OCI-LY1 (cell line): Measurements from ENCODE around the gene RCN2.
"Not testable (repeated sequence)": the region's sequence is repeated elsewhere in the genome, so short reads cannot be mapped to it uniquely, and the experiment has no call there.

Source experiments
- H2AFZ ChIP-seq: fragments of 200-600 bp; sonication (generic), shearing (Covaris generic); 2 replicates; pipeline ENCODE4 v1.6.0; 2014; ENCODE audit warnings: antibody characterized with exemption, mild to moderate bottlenecking, low read length
- H3F3A ChIP-seq: fragments of 200-600 bp; sonication (generic), shearing (Covaris generic); 2 replicates; pipeline ENCODE4 v1.6.0; 2014; ENCODE audit warnings: mild to moderate bottlenecking, antibody characterized with exemption, low read length, moderate library complexity; ENCODE audit not compliant: insufficient read depth
- H3K27ac ChIP-seq: fragments of 200-600 bp; sonication (generic); 2 replicates; pipeline ENCODE4 v1.5.1; 2014; ENCODE audit warnings: low read length, mixed run types, mild to moderate bottlenecking, low read depth; ENCODE audit not compliant: poor library complexity, severe bottlenecking
- H3K27me3 ChIP-seq: fragments of 200-600 bp; sonication (generic); 2 replicates; pipeline ENCODE4 v1.6.0; 2014; ENCODE audit warnings: antibody characterized with exemption, mild to moderate bottlenecking, low read length, moderate library complexity; ENCODE audit not compliant: insufficient read depth
- H3K36me3 ChIP-seq: fragments of 200-600 bp; sonication (generic); 2 replicates; pipeline ENCODE4 v1.6.1; 2014; ENCODE audit warnings: mild to moderate bottlenecking, antibody characterized with exemption, low read length, moderate library complexity, mixed read lengths; ENCODE audit not compliant: insufficient read depth
- H3K4me1 ChIP-seq: fragments of 200-600 bp; sonication (generic); 2 replicates; pipeline ENCODE4 v1.5.1; 2014; ENCODE audit warnings: mild to moderate bottlenecking, low read length, moderate library complexity; ENCODE audit not compliant: insufficient read depth, severe bottlenecking
- H3K4me2 ChIP-seq: fragments of 200-600 bp; sonication (generic), shearing (Covaris generic); 2 replicates; pipeline ENCODE4 v1.6.1; 2014; ENCODE audit warnings: low read length
- H3K4me3 ChIP-seq: fragments of 200-600 bp; sonication (generic); 2 replicates; pipeline ENCODE4 v1.5.1; 2014; ENCODE audit warnings: low read length, low read depth, mild to moderate bottlenecking, mixed read lengths; ENCODE audit not compliant: poor library complexity, severe bottlenecking
- H3K79me2 ChIP-seq: fragments of 200-600 bp; shearing (Covaris generic); 2 replicates; pipeline ENCODE4 v1.6.1; 2016; ENCODE audit warnings: mixed run types, low read length, mixed read lengths; ENCODE audit not compliant: insufficient read depth
- H3K9ac ChIP-seq: fragments of 200-600 bp; sonication (generic), shearing (Covaris generic); 2 replicates; pipeline ENCODE4 v1.6.1; 2014; ENCODE audit warnings: mild to moderate bottlenecking, low read length, mixed read lengths
- H3K9me2 ChIP-seq: fragments of 200-600 bp; sonication (generic), shearing (Covaris generic); 2 replicates; pipeline ENCODE4 v1.6.1; 2014; ENCODE audit warnings: low read depth, mild to moderate bottlenecking, low read length, mixed read lengths
- H3K9me3 ChIP-seq: fragments of 200-600 bp; shearing (Covaris generic); 2 replicates; pipeline ENCODE4 v1.6.1; 2014; ENCODE audit warnings: low read length, mixed read lengths
- H4K20me1 ChIP-seq: fragments of 200-600 bp; sonication (generic), shearing (Covaris generic); 2 replicates; pipeline ENCODE4 v1.6.0; 2016; ENCODE audit warnings: mild to moderate bottlenecking, low read length; ENCODE audit not compliant: insufficient read depth
- EZH2 ChIP-seq: fragments of 200-600 bp; sonication (generic), shearing (Covaris generic); IDR thresholded peaks from 2 replicates; pipeline ENCODE4 v1.8.0; 2017; ENCODE audit warnings: borderline replicate concordance, mixed run types, mild to moderate bottlenecking, antibody characterized with exemption, low read length, moderate library complexity, mixed read lengths
- TF ChIP-seq, protein P1 (sequence below): fragments of 200-600 bp; sonication (generic), shearing (Covaris generic); IDR thresholded peaks from 2 replicates; pipeline ENCODE4 v1.5.1; 2017; ENCODE audit warnings: mild to moderate bottlenecking, antibody characterized with exemption, low read length, moderate library complexity, mixed read lengths

Gene RCN2

DNA sequence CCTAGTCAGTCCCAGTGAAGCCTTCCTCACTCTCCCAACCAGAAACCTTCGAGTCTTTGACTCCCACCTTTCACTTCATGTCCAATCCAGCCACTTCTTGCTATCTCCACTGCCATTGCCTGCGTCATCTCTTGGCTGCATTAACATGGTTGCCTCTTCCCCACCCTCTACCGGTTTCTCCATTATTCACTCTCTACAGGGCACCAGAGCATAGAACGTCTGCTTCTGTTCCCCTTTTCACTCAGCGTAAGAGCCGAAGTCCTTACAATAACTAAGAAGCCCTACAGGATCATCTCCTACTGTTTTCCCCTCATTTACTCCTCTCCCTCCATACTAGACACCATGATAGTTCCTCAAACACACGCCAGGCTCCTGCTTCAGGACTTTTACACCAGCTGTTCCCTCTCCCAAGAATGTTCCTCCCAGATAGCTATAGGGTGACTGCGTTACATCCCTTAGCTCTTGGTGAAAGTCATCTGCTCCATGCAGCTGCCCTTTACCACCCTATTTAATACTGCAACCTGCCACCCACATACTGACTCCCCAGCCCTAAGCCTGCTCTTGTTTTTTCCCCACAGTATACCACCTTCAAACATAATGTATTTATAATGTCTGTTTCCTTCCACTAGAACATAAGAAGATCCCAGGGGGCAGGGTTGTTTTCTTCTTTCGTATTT lies 30.9 kb downstream of the RCN2 start:
- TF ChIP-seq EZH2: no peak
- TF ChIP-seq, protein P1, sequence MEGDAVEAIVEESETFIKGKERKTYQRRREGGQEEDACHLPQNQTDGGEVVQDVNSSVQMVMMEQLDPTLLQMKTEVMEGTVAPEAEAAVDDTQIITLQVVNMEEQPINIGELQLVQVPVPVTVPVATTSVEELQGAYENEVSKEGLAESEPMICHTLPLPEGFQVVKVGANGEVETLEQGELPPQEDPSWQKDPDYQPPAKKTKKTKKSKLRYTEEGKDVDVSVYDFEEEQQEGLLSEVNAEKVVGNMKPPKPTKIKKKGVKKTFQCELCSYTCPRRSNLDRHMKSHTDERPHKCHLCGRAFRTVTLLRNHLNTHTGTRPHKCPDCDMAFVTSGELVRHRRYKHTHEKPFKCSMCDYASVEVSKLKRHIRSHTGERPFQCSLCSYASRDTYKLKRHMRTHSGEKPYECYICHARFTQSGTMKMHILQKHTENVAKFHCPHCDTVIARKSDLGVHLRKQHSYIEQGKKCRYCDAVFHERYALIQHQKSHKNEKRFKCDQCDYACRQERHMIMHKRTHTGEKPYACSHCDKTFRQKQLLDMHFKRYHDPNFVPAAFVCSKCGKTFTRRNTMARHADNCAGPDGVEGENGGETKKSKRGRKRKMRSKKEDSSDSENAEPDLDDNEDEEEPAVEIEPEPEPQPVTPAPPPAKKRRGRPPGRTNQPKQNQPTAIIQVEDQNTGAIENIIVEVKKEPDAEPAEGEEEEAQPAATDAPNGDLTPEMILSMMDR: no peak
- no peaks in the 10 kb centered on the region for H3K9me3 ChIP-seq
- no peak overlapping the region for H3K9ac ChIP-seq
- no peaks in the 10 kb centered on the region for H3K27me3 ChIP-seq
- no peak overlapping the region for H3K4me3 ChIP-seq
- no peak overlapping the region for H3K4me2 ChIP-seq
- H3K9me2 ChIP-seq: no peaks in the 10 kb centered on the region
- H3K79me2 ChIP-seq: no peaks in the 10 kb centered on the region
- H2AFZ ChIP-seq: no peak overlapping the region
- H3K36me3 ChIP-seq: no peaks in the 10 kb centered on the region
- H3K27ac ChIP-seq: no peak overlapping the region
- no peaks in the 10 kb centered on the region for H3F3A ChIP-seq
- no peaks in the 10 kb centered on the region for H4K20me1 ChIP-seq
- no peaks in the 10 kb centered on the region for H3K4me1 ChIP-seq

- Histone ChIP-seq H3K36me3 (no peaks in the 10 kb centered on the region), H3K79me2 (no peaks in the 10 kb centered on the region), H4K20me1 (no peaks in the 10 kb centered on the region), H3K4me3 (no peak overlapping the region), H3K27me3 (no peaks in the 10 kb centered on the region), H3K9me2 (no peaks in the 10 kb centered on the region), H3K4me1 (no peaks in the 10 kb centered on the region), H3F3A (no peaks in the 10 kb centered on the region), H3K4me2 (no peak overlapping the region), H3K9ac (no peak overlapping the region), H2AFZ (no peak overlapping the region), H3K9me3 (no peaks in the 10 kb centered on the region), H3K27ac (no peak overlapping the region)
- TF ChIP-seq, protein P1: no peak
- no peak for TF ChIP-seq EZH2
Observed at GRCh38 chr15:76963596-76963995, 32.0 kb downstream of the RCN2 start.

- Histone ChIP-seq H3F3A (no peaks in the 10 kb centered on the region), H4K20me1 (no peaks in the 10 kb centered on the region), H3K4me3 (no peak overlapping the region), H3K9ac (no peak overlapping the region), H3K27ac (no peak overlapping the region), H3K27me3 (no peaks in the 10 kb centered on the region), H2AFZ (no peak overlapping the region), H3K4me2 (no peak overlapping the region), H3K9me2 (no peaks in the 10 kb centered on the region), H3K4me1 (no peaks in the 10 kb centered on the region), H3K79me2 (no peaks in the 10 kb centered on the region), H3K36me3 (no peaks in the 10 kb centered on the region), H3K9me3 (no peaks in the 10 kb centered on the region)
- no peak for TF ChIP-seq EZH2
- TF ChIP-seq, protein P1: no peak
Observed at GRCh38 chr15:76964157-76964556, 32.6 kb downstream of the RCN2 start.

DNA sequence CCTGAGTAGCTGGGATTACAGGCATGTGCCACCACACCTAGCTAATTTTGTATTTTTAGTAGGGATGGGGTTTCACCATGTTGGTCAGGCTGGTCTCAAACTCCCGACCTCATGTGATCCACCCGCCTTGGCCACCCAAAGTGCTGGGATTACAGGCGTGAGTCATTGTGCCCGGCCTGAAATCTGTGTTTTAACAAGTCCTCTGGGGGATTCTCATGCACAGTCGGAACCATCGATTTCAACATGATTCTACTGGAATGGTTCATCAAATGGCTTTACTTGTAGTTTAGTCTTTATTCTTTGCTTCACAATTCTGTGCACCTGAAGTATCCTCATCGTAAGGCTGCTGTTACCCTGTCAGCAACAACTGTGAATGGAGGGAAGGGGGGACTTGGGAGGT lies 34.5 kb downstream of the RCN2 start:
- not testable (repeated sequence) for H3K4me3 ChIP-seq, H3K9me2 ChIP-seq, H4K20me1 ChIP-seq, H3K36me3 ChIP-seq, H3K9me3 ChIP-seq, H3K79me2 ChIP-seq, H3K27me3 ChIP-seq, H3K4me1 ChIP-seq, H2AFZ ChIP-seq, H3K9ac ChIP-seq, H3K4me2 ChIP-seq, H3F3A ChIP-seq, H3K27ac ChIP-seq
